Hippocampal formation (tissue), 2 donors: ENCODE results near the gene SAXO1.
"Not testable (repeated sequence)": the region's sequence is repeated elsewhere in the genome, so short reads cannot be mapped to it uniquely, and the experiment has no call there.

Experiments used
- DNase-seq, 2 donors: peaks; one replicate each; lab custom pipeline; 2025; lab: John Stamatoyannopoulos, UW

The SAXO1 gene

DNA sequence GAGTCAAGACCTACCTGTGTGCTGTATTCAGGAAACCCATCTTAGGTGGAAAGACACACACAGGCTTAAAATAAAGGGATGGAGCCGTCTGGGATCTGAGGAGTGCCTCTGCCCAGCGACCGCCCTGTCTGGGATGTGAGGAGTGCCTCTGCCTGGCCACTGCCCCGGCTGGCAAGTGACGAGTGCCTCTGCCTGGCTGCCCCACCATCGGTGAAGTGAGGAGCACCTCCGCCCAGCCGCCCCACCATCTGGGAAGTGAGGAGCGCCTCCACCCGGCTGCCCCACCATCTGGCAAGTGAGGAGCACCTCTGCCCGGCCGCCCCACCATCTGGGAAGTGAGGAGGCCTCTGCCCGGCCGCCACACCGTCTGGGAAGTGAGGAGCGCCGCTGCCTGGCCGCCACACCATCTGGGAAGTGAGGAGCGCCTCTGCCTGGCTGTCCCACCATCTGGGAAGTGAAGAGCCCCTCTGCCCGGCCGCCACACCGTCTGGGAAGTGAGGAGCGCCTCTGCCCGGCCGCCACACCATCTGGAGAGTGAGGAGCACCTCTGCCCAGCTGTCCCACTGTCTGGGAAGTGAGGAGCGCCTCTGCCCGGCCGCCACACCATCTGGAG is 33.7 kb downstream of the SAXO1 start:
- no peak for DNase-seq

GRCh38 chr9:18997151-18997550 is 35.9 kb downstream of the SAXO1 start:
- DNase-seq: no peak

DNA sequence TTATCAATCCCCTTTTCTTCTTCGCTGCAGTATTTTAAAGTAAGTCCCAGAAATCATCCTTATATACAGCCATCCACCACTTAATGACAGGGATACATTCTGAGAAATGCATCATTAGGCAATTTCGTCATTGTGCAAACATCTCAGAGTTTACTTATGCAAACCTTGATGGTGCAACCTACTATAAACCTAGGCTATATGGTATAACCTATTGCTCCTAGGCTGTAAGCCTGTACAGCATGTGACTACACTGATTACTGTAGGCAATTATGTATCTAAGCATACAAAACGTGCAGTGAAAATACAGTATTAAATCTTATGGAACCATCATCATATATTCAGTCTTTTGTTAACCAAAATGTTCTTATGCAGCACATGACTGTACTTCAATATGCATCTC is 36.8 kb downstream of the SAXO1 start:
- no peak for DNase-seq

DNA sequence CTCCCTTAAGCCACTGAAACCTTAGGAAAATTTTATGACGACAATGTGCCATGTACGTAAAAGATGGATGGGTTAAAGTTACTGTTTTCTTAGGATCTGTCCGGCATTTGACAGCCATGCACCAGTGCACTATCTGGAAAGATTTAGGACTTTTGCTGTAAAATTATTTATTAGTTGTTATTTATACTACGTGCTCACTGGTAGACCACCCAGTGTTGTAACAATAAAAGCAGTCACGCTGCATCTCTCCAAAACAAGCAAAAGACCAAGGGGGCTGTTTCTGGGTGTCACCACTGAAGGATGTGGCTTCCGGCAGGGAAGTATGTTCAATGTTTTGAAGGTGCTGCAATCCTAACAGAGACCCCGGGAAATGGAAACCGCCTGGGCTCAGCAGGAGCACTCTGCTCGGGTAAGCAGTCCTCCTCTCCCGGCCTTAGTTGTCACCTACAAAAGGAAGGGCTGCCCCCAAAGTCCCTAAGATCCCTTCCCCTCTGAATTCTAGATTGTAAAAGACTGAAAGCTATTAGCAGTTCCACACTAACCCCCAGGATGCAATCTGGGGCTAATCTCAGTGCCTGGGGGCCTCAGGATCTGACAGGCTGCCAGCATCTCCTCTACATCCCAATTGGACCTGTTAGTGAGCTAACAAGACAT is 38.6 kb downstream of the SAXO1 start:
- DNase-seq: no peak

DNA sequence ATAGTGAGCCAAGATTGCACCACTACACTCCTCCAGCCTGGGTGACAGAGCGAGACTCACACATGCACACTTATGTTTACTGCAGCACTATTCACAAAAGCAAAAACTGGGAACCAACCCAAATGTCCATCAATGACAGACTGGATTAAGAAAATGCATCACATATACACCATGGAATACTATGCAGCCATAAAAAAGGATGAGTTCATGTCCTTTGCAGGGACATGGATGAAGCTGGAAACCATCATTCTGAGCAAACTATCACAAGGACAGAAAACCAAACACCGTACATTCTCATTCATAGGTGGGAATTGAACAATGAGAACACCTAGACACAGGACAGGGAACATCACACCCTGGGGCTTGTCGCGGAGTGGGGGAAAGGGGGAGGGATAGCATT is 41.8 kb downstream of the SAXO1 start:
- DNase-seq: not testable (repeated sequence)

- DNase-seq: no peak
These were observed 42.5 kb downstream of the SAXO1 start for GRCh38 chr9:18990494-18990893.

GRCh38 chr9:18989865-18990264 is 43.1 kb downstream of the SAXO1 start:
- no peak for DNase-seq

- no peak for DNase-seq
These were observed 43.9 kb downstream of the SAXO1 start for GRCh38 chr9:18989097-18989496.

DNA sequence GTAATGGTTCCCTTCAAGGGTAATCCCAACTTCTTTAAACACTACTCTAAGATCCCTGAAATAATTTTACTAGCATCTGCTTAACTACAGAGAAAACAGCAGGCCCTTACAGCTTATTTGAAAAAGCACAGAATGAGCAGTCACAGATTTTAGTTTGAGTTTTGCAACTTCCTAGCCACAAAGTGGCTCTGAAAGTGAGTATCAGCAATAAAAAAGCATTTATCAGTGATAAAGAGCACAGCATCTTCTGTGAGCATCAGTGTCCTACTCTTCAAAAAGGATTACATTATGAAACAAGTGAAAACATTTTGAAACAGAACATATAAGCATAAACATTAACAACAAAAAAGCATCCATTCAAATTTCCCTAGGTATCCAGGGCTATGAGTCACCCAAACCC is 45.0 kb downstream of the SAXO1 start:
- no peak for DNase-seq

- DNase-seq: no peak
These were observed 47.0 kb downstream of the SAXO1 start for GRCh38 chr9:18985996-18986395.

- no peak for DNase-seq
These were observed 47.5 kb downstream of the SAXO1 start for GRCh38 chr9:18985464-18985951.

- DNase-seq: no peak
These were observed 50.8 kb downstream of the SAXO1 start for GRCh38 chr9:18982262-18982620.

DNA sequence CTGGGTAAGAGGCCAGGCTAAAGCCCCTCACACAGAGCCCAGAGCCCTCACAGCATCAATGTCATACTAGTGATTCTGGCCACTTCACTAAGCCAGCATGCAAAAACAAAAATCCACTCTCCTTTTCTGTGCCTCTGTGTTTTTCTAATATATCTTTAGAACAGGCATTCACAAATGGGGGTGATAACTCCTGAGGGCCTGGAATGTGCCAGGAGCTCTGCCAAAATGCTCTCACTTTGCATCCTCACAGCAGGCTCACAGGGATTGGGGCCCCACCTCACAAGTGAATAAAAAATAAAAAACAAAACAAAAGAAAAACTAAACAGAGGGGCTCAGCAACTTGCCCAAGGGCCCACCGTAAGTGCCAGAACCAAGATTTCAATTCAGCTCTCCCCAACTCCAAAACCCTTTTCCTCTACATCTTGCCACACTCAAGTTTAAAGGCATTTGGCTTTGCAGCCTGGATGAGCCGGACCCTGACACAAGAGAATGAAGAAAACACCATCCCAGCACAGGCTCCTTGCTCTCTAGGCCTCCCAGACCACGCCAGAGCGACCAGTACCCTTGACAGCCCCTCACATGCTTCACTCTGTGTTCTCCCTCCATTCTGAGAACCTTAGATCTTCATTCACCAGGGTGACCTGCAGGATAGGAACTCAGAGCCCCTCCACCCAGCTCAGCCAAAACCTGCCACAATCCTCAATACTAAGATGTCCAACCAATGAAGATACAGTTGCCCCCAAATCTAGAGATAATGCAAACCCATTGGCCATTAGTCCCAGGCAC is 51.3 kb downstream of the SAXO1 start:
- no peak for DNase-seq

GRCh38 chr9:18980189-18980588 is 52.8 kb downstream of the SAXO1 start:
- DNase-seq: peak in 1 of 2 donors; percentile 35

DNA sequence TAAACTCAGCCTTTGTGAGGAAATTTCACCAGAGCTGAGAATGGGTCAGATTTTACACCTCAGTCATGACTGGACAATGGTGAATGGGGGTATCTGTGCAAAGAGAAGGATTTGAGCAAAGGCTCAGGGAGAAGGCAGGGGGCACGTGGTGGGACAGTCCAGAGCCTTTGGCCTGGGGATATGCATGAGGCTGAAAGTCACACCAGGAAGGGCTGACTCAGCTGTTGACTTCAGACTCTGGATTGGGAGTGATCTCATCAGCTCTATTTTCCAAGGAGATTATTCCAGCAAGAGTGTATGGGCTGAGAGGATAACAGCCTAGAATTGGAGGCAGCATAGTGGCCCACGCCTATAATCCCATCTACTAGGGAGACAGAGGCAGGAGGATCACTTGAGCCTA is 53.6 kb downstream of the SAXO1 start:
- DNase-seq: no peak

- DNase-seq: no peak
These were observed 54.8 kb downstream of the SAXO1 start for GRCh38 chr9:18978188-18978587.

- no peak for DNase-seq
These were observed 56.1 kb downstream of the SAXO1 start for GRCh38 chr9:18976709-18977531.

GRCh38 chr9:18976221-18976708 is 56.7 kb downstream of the SAXO1 start:
- no peak for DNase-seq

GRCh38 chr9:18973348-18973747 is 59.7 kb downstream of the SAXO1 start:
- DNase-seq: no peak

- no peak for DNase-seq
These were observed 60.3 kb downstream of the SAXO1 start for GRCh38 chr9:18972675-18973074.

- DNase-seq: no peak
These were observed 61.1 kb downstream of the SAXO1 start for GRCh38 chr9:18971909-18972308.

GRCh38 chr9:18971404-18971803 is 61.6 kb downstream of the SAXO1 start:
- DNase-seq: no peak
